Liver (tissue), 9 donors: Measurements from ENCODE around the gene DNAH10. TPM values are rescaled to one million over a fixed set of nuclear protein-coding genes. Genes with fewer than 3 reads are reported as not detected.

Source experiments
- DNase-seq: peaks from one replicate; pipeline ENCODE4 v3.0.0-alpha.2; 2017; ENCODE audit warnings: low spot score
- H3K27ac ChIP-seq, 2 donors: one replicate each; pipeline ENCODE4 v1.7.0; 2013; ENCODE audit warnings: inconsistent platforms in 2 of 2, low read length in 2 of 2, control low read depth in 1 of 2, low read depth in 1 of 2, mild to moderate bottlenecking in 1 of 2
- H3K27me3 ChIP-seq, 4 donors: one replicate each; pipeline versions ENCODE4 v1.6.1 to v1.7.0; 2013; ENCODE audit warnings: low read length in 3 of 4, inconsistent platforms in 1 of 4, mild to moderate bottlenecking in 1 of 4, moderate library complexity in 1 of 4; ENCODE audit not compliant: control insufficient read depth in 4 of 4, insufficient read depth in 4 of 4
- H3K36me3 ChIP-seq, 4 donors: one replicate each; pipeline versions ENCODE4 v1.6.1 to v1.7.0; 2013; ENCODE audit warnings: low read length in 3 of 4, mild to moderate bottlenecking in 3 of 4, low read depth in 1 of 4, moderate library complexity in 1 of 4; ENCODE audit not compliant: control insufficient read depth in 4 of 4, insufficient read depth in 3 of 4
- H3K4me1 ChIP-seq, 4 donors: one replicate each; pipeline versions ENCODE4 v1.6.1 to v1.7.0; 2013; ENCODE audit warnings: low read length in 3 of 4, mild to moderate bottlenecking in 3 of 4, moderate library complexity in 1 of 4; ENCODE audit not compliant: control insufficient read depth in 4 of 4, insufficient read depth in 4 of 4
- H3K4me3 ChIP-seq, 3 donors: one replicate each; pipeline versions ENCODE4 v1.6.1 to v1.7.0; 2013; ENCODE audit warnings: low read length in 3 of 3, control low read depth in 1 of 3, low read depth in 1 of 3, mild to moderate bottlenecking in 1 of 3
- H3K9ac ChIP-seq, 2 donors: one replicate each; pipeline ENCODE4 v1.7.0; 2013; ENCODE audit warnings: low read length in 2 of 2, mild to moderate bottlenecking in 2 of 2, moderate library complexity in 2 of 2, control low read depth in 1 of 2, low read depth in 1 of 2
- H3K9me3 ChIP-seq, 4 donors: one replicate each; pipeline versions ENCODE4 v1.6.1 to v1.7.0; 2013; ENCODE audit warnings: low read length in 3 of 4; ENCODE audit not compliant: control insufficient read depth in 4 of 4
- ATF3 ChIP-seq: IDR thresholded peaks from 2 replicates; pipeline ENCODE4 v1.6.1; 2016; ENCODE audit warnings: antibody characterized with exemption
- CTCF ChIP-seq: fragments of 150-350 bp; IDR thresholded peaks from 2 replicates; pipeline ENCODE4 v1.5.1; 2017; ENCODE audit warnings: improper control_type of control experiment, low read depth, low read length; ENCODE audit not compliant: missing input control
- EGR1 ChIP-seq, 2 donors: IDR thresholded peaks; 2 replicates each; pipeline ENCODE4 v1.6.1; 2016 to 2018; ENCODE audit warnings: antibody characterized with exemption in 2 of 2, low read depth in 2 of 2
- FOXA1 ChIP-seq: IDR thresholded peaks from 2 replicates; pipeline ENCODE4 v1.6.1; 2016; ENCODE audit warnings: antibody characterized with exemption
- FOXA2 ChIP-seq: IDR thresholded peaks from 2 replicates; pipeline ENCODE4 v1.6.1; 2016; ENCODE audit warnings: antibody characterized with exemption
- GABPA ChIP-seq, 2 donors: IDR thresholded peaks in 1 of 2; conservative IDR thresholded peaks in 1 of 2; 2 replicates each; pipeline ENCODE4 v1.6.1; 2016; ENCODE audit warnings: antibody characterized with exemption in 2 of 2, mild to moderate bottlenecking in 1 of 2, moderate library complexity in 1 of 2
- HNF4A ChIP-seq, 2 donors: conservative IDR thresholded peaks; 2 replicates each; pipeline ENCODE4 v1.6.1; 2016; ENCODE audit warnings: antibody characterized with exemption in 2 of 2, mild to moderate bottlenecking in 2 of 2
- HNF4G ChIP-seq: IDR thresholded peaks from 2 replicates; pipeline ENCODE4 v1.6.1; 2016; ENCODE audit warnings: antibody characterized with exemption
- JUND ChIP-seq, 2 donors: IDR thresholded peaks; 2 replicates each; pipeline ENCODE4 v1.6.1; 2016; ENCODE audit warnings: antibody characterized with exemption in 2 of 2
- MAX ChIP-seq: IDR thresholded peaks from 2 replicates; pipeline ENCODE4 v1.6.1; 2016; ENCODE audit warnings: antibody characterized with exemption
- RAD21 ChIP-seq, 2 donors: IDR thresholded peaks; 2 replicates each; pipeline ENCODE4 v1.6.1; 2016; ENCODE audit warnings: antibody characterized with exemption in 2 of 2, mild to moderate bottlenecking in 2 of 2
- REST ChIP-seq: IDR thresholded peaks from 2 replicates; pipeline ENCODE4 v1.6.1; 2016; ENCODE audit warnings: antibody characterized with exemption, mild to moderate bottlenecking
- RXRA ChIP-seq, 2 donors: IDR thresholded peaks; 2 replicates each; pipeline ENCODE4 v1.6.1; 2017 to 2018; ENCODE audit warnings: antibody characterized with exemption in 2 of 2, mild to moderate bottlenecking in 1 of 2
- SP1 ChIP-seq: IDR thresholded peaks from 2 replicates; pipeline ENCODE4 v1.6.1; 2018; ENCODE audit warnings: antibody characterized with exemption, mild to moderate bottlenecking
- TAF1 ChIP-seq: conservative IDR thresholded peaks from 2 replicates; pipeline ENCODE4 v1.6.1; 2016; ENCODE audit warnings: antibody characterized with exemption, mild to moderate bottlenecking
- YY1 ChIP-seq: IDR thresholded peaks from 2 replicates; pipeline ENCODE4 v1.6.1; 2016; ENCODE audit warnings: antibody characterized with exemption, mild to moderate bottlenecking
- ZBTB33 ChIP-seq: IDR thresholded peaks from 2 replicates; pipeline ENCODE4 v1.6.1; 2016; ENCODE audit warnings: antibody characterized with exemption
- WGBS: extraction: QIAGEN DNeasy Blood & Tissue Kit; methylation state at CpG from one replicate; pipeline ENCODE4 v1.1.7; 2013; 5-methylcytosine and 5-hydroxymethylcytosine counted together
- polyA plus RNA-seq, 2 donors: library from polyadenylated mRNA; stranded (reverse) in 1 of 2; unstranded in 1 of 2; fragments of 200-250 nt in 1 of 2; fragments of >200 nt in 1 of 2; fragmentation: Nextera tagmentation in 1 of 2; extraction: Ambion mirVana in 1 of 2; gene quantifications; one replicate each; pipeline versions ENCODE4 v1.2.1 to v1.2.3, GENCODE V29; 2013 to 2015
- total RNA-seq, 2 donors: library from RNA; depleted of rRNA; stranded (reverse); fragments of >200 nt; gene quantifications; one replicate each; pipeline ENCODE4 v1.2.3, GENCODE V29; 2014
- donor health status: healthy.
- donor health status: healthy.
- donor health status: healthy.
- donor health status: healthy.
- donor health status: healthy.

Gene DNAH10
- total and polyA plus RNA-seq, 4 donors, result 0.05 to 0.47 (median 0.07) TPM

- 78% methylated on average over 4 of the region's 4 CpGs for WGBS
- TF ChIP-seq HNF4G (no peak), MAX (no peak), SP1 (no peak), REST (no peak), FOXA1 (no peak), HNF4A (conservative IDR thresholded peaks at IDR 0.05) (no peak), RXRA (IDR thresholded peaks at IDR 0.05) (no peak), RAD21 (IDR thresholded peaks at IDR 0.05) (no peak)
- Histone ChIP-seq H3K9me3 (peaks cover 0 to 2% (median 0%) of the 10 kb centered on the region in 4 donors), H3K9ac (no peak overlapping the region), H3K27me3 (no peaks in the 10 kb centered on the region), H3K4me3 (no peak overlapping the region), H3K4me1 (no peaks in the 10 kb centered on the region), H3K36me3 (no peaks in the 10 kb centered on the region), H3K27ac (no peak overlapping the region)
- no peak for DNase-seq
These were observed 99.3 kb downstream of the DNAH10 start for GRCh38 chr12:123861392-123861791.

GRCh38 chr12:123867141-123867540 is 105.0 kb downstream of the DNAH10 start:
- peaks cover 0 to 5% (median 0%) of the 10 kb centered on the region in 4 donors for H3K9me3 ChIP-seq
- TF ChIP-seq ZBTB33, result no peak
- TF ChIP-seq RAD21 (IDR thresholded peaks at IDR 0.05), result no peak
- no peak for TF ChIP-seq FOXA1
- TF ChIP-seq YY1, result no peak
- TF ChIP-seq REST, result no peak
- no peak for TF ChIP-seq MAX
- no peak for TF ChIP-seq HNF4A (conservative IDR thresholded peaks at IDR 0.05)
- TF ChIP-seq JUND (IDR thresholded peaks at IDR 0.05), result no peak
- TF ChIP-seq CTCF, result no peak
- no peak for TF ChIP-seq EGR1 (IDR thresholded peaks at IDR 0.05; ENCODE audit: low read depth in 2 of 2)
- no peak for TF ChIP-seq GABPA (IDR thresholded peaks at IDR 0.05 in 1 of 2, conservative IDR thresholded peaks at IDR 0.05 in 1 of 2)
- TF ChIP-seq FOXA2, result no peak
- TF ChIP-seq TAF1, result no peak
- no peak for TF ChIP-seq ATF3
- no peak for TF ChIP-seq RXRA (IDR thresholded peaks at IDR 0.05)
- TF ChIP-seq HNF4G, result no peak
- no peak overlapping the region for H3K9ac ChIP-seq
- H3K27ac ChIP-seq, result no peak overlapping the region
- H3K4me1 ChIP-seq, result no peaks in the 10 kb centered on the region
- no peaks in the 10 kb centered on the region for H3K27me3 ChIP-seq
- no peak for DNase-seq
- WGBS, result 68% methylated on average over 1 of the region's 1 CpG
- H3K36me3 ChIP-seq, result no peaks in the 10 kb centered on the region
- no peak overlapping the region for H3K4me3 ChIP-seq
